Brain pericyte (primary cell): ENCODE measurements around the gene SORCS3.

Experiments used
- DNase-seq: peaks from one replicate; pipeline ENCODE4 v3.0.0-alpha.2; 2012; ENCODE audit warnings: low read depth, low spot score

SORCS3 gene

GRCh38 chr10:105094048-105094447 lies 453.0 kb downstream of the SORCS3 start:
- no peak for DNase-seq

- no peak for DNase-seq
Measured at GRCh38 chr10:105096316-105096715, 455.2 kb downstream of the SORCS3 start.

GRCh38 chr10:105102977-105103376 lies 461.9 kb downstream of the SORCS3 start:
- DNase-seq = no peak

- no peak for DNase-seq
Measured at GRCh38 chr10:105104297-105104696, 463.2 kb downstream of the SORCS3 start.

GRCh38 chr10:105109164-105109563 lies 468.1 kb downstream of the SORCS3 start:
- DNase-seq = no peak

GRCh38 chr10:105112862-105113261 lies 471.8 kb downstream of the SORCS3 start:
- DNase-seq = no peak

GRCh38 chr10:105113666-105114065 lies 472.6 kb downstream of the SORCS3 start:
- no peak for DNase-seq

- no peak for DNase-seq
Measured at GRCh38 chr10:105121743-105122142, 480.7 kb downstream of the SORCS3 start.

GRCh38 chr10:105128111-105128510 lies 487.0 kb downstream of the SORCS3 start:
- no peak for DNase-seq

- DNase-seq = no peak
Measured at GRCh38 chr10:105138358-105138757, 497.3 kb downstream of the SORCS3 start.

- DNase-seq = no peak
Measured at GRCh38 chr10:105139363-105139896, 498.3 kb downstream of the SORCS3 start.

- DNase-seq = no peak
Measured at GRCh38 chr10:105140600-105140999, 499.5 kb downstream of the SORCS3 start.

GRCh38 chr10:105145711-105146110 lies 504.6 kb downstream of the SORCS3 start:
- DNase-seq = no peak

GRCh38 chr10:105146436-105146835 lies 505.3 kb downstream of the SORCS3 start:
- no peak for DNase-seq

- no peak for DNase-seq
Measured at GRCh38 chr10:105148456-105148855, 507.4 kb downstream of the SORCS3 start.

GRCh38 chr10:105148921-105149320 lies 507.8 kb downstream of the SORCS3 start:
- no peak for DNase-seq

- DNase-seq = no peak
Measured at GRCh38 chr10:105149371-105149891, 508.3 kb downstream of the SORCS3 start.

GRCh38 chr10:105150259-105150880 lies 509.3 kb downstream of the SORCS3 start:
- DNase-seq = no peak

GRCh38 chr10:105154736-105155135 lies 513.6 kb downstream of the SORCS3 start:
- DNase-seq = no peak

- DNase-seq = no peak
Measured at GRCh38 chr10:105159268-105159667, 518.2 kb downstream of the SORCS3 start.

- no peak for DNase-seq
Measured at GRCh38 chr10:105161149-105161548, 520.1 kb downstream of the SORCS3 start.

- no peak for DNase-seq
Measured at GRCh38 chr10:105161767-105162166, 520.7 kb downstream of the SORCS3 start.

- no peak for DNase-seq
Measured at GRCh38 chr10:105170521-105170920, 529.4 kb downstream of the SORCS3 start.

- no peak for DNase-seq
Measured at GRCh38 chr10:105171945-105172344, 530.9 kb downstream of the SORCS3 start.
